ENCODE results near the gene MOB3C. TPM values are rescaled to one million over a fixed set of nuclear protein-coding genes. Genes with fewer than 3 reads are reported as not detected.

Gene MOB3C
- total and polyA plus RNA-seq, 2 experiments from 2014 or later, result 5.5 to 6.2 TPM

GRCh38 chr1:46576596-46576995 lies 40.0 kb downstream of the MOB3C start:
- H3K36me3 ChIP-seq, result peaks cover 6% of the 10 kb centered on the region
- no peak for TF ChIP-seq CTCF (IDR thresholded peaks at IDR 0.05; ENCODE audit: low read depth, low read length)
- no peaks in the 10 kb centered on the region for H3K4me1 ChIP-seq (ENCODE audit: low read depth)
- H3K4me3 ChIP-seq, result no peak overlapping the region
- H3K9me3 ChIP-seq (ENCODE audit: low read depth), result no peaks in the 10 kb centered on the region
- no peak overlapping the region for H3K27ac ChIP-seq
- DNase-seq (ENCODE audit: low read depth in 1 of 2, low spot score in 1 of 2), result no peak
- H3K27me3 ChIP-seq, result no peaks in the 10 kb centered on the region

GRCh38 chr1:46575778-46576177 lies 40.8 kb downstream of the MOB3C start:
- Histone ChIP-seq H3K27ac (no peak overlapping the region), H3K4me3 (no peak overlapping the region), H3K9me3 (ENCODE audit: low read depth) (no peaks in the 10 kb centered on the region), H3K27me3 (no peaks in the 10 kb centered on the region), H3K36me3 (peaks cover 6% of the 10 kb centered on the region), H3K4me1 (ENCODE audit: low read depth) (no peaks in the 10 kb centered on the region)
- TF ChIP-seq CTCF (IDR thresholded peaks at IDR 0.05; ENCODE audit: low read depth, low read length), result no peak
- no peak for DNase-seq (ENCODE audit: low read depth in 1 of 2, low spot score in 1 of 2)

GRCh38 chr1:46575300-46575699 lies 41.3 kb downstream of the MOB3C start:
- TF ChIP-seq CTCF (IDR thresholded peaks at IDR 0.05; ENCODE audit: low read depth, low read length), result no peak
- no peak for DNase-seq (ENCODE audit: low read depth in 1 of 2, low spot score in 1 of 2)
- no peaks in the 10 kb centered on the region for H3K27me3 ChIP-seq
- no peaks in the 10 kb centered on the region for H3K4me1 ChIP-seq (ENCODE audit: low read depth)
- H3K27ac ChIP-seq, result no peak overlapping the region
- no peaks in the 10 kb centered on the region for H3K9me3 ChIP-seq (ENCODE audit: low read depth)
- H3K36me3 ChIP-seq, result peaks cover 6% of the 10 kb centered on the region
- no peak overlapping the region for H3K4me3 ChIP-seq

GRCh38 chr1:46571691-46572225 lies 44.9 kb downstream of the MOB3C start:
- H3K27me3 ChIP-seq, result no peaks in the 10 kb centered on the region
- H3K36me3 ChIP-seq, result peaks cover 6% of the 10 kb centered on the region
- H3K27ac ChIP-seq, result no peak overlapping the region
- no peak overlapping the region for H3K4me3 ChIP-seq
- no peak for DNase-seq (ENCODE audit: low read depth in 1 of 2, low spot score in 1 of 2)
- H3K4me1 ChIP-seq (ENCODE audit: low read depth), result no peaks in the 10 kb centered on the region
- no peaks in the 10 kb centered on the region for H3K9me3 ChIP-seq (ENCODE audit: low read depth)
- no peak for TF ChIP-seq CTCF (IDR thresholded peaks at IDR 0.05; ENCODE audit: low read depth, low read length)

- no peak for TF ChIP-seq CTCF (IDR thresholded peaks at IDR 0.05; ENCODE audit: low read depth, low read length)
- no peaks in the 10 kb centered on the region for H3K9me3 ChIP-seq (ENCODE audit: low read depth)
These were observed 46.5 kb downstream of the MOB3C start for GRCh38 chr1:46569884-46570725.

More at GRCh38 chr1:46569884-46570725, 46.5 kb downstream of the MOB3C start:
- H3K4me1 ChIP-seq (ENCODE audit: low read depth), result no peaks in the 10 kb centered on the region
- no peaks in the 10 kb centered on the region for H3K27me3 ChIP-seq
- peaks cover 6% of the 10 kb centered on the region for H3K36me3 ChIP-seq
- no peak overlapping the region for H3K4me3 ChIP-seq
- peak in 1 of 2 donors; percentile 58 for DNase-seq (ENCODE audit: low read depth in 1 of 2, low spot score in 1 of 2)
- H3K27ac ChIP-seq, result no peak overlapping the region
